ENCODE results near the gene IQGAP3.
"Not testable (repeated sequence)": the region's sequence is repeated elsewhere in the genome, so short reads cannot be mapped to it uniquely, and the experiment has no call there.

The IQGAP3 gene

GRCh38 chr1:156554971-156555370 lies 17.4 kb downstream of the IQGAP3 start:
- no peak for DNase-seq (ENCODE audit: low read depth)
- TF ChIP-seq CTCF (IDR thresholded peaks at IDR 0.05; ENCODE audit: low read length, missing control alignments): no peak
- H3K4me3 ChIP-seq (replicated peaks; ENCODE audit: low read depth, low read length): no peak overlapping the region

GRCh38 chr1:156553860-156554485 lies 18.4 kb downstream of the IQGAP3 start:
- H3K4me3 ChIP-seq (replicated peaks; ENCODE audit: low read depth, low read length): no peak overlapping the region
- DNase-seq (ENCODE audit: low read depth): no peak
- no peak for TF ChIP-seq CTCF (IDR thresholded peaks at IDR 0.05; ENCODE audit: low read length, missing control alignments)

- H3K4me3 ChIP-seq (replicated peaks; ENCODE audit: low read depth, low read length); DNase-seq (ENCODE audit: low read depth): not testable (repeated sequence)
Observed at GRCh38 chr1:156552937-156553336, 19.4 kb downstream of the IQGAP3 start.

- H3K4me3 ChIP-seq (replicated peaks; ENCODE audit: low read depth, low read length): no peak overlapping the region
- no peak for DNase-seq (ENCODE audit: low read depth)
- no peak for TF ChIP-seq CTCF (IDR thresholded peaks at IDR 0.05; ENCODE audit: low read length, missing control alignments)
Observed at GRCh38 chr1:156552518-156552917, 19.8 kb downstream of the IQGAP3 start.

- TF ChIP-seq CTCF (IDR thresholded peaks at IDR 0.05; ENCODE audit: low read length, missing control alignments): no peak
- DNase-seq (ENCODE audit: low read depth): peak; percentile 5
- H3K4me3 ChIP-seq (replicated peaks; ENCODE audit: low read depth, low read length): no peak overlapping the region
Observed at GRCh38 chr1:156551869-156552268, 20.5 kb downstream of the IQGAP3 start.

- DNase-seq (ENCODE audit: low read depth): no peak
- no peak overlapping the region for H3K4me3 ChIP-seq (replicated peaks; ENCODE audit: low read depth, low read length)
- no peak for TF ChIP-seq CTCF (IDR thresholded peaks at IDR 0.05; ENCODE audit: low read length, missing control alignments)
Observed at GRCh38 chr1:156551066-156551643, 21.2 kb downstream of the IQGAP3 start.

- no peak overlapping the region for H3K4me3 ChIP-seq (replicated peaks; ENCODE audit: low read depth, low read length)
- no peak for DNase-seq (ENCODE audit: low read depth)
- no peak for TF ChIP-seq CTCF (IDR thresholded peaks at IDR 0.05; ENCODE audit: low read length, missing control alignments)
Observed at GRCh38 chr1:156550346-156550745, 22.0 kb downstream of the IQGAP3 start.
